Subcutaneous adipose tissue (tissue), 4 donors: ENCODE measurements around the gene MED29. TPM values are rescaled to one million over a fixed set of nuclear protein-coding genes. Genes with fewer than 3 reads are reported as not detected.

ENCODE experiments used
- total RNA-seq, 4 donors: library from RNA; depleted of rRNA; stranded (reverse); fragments of >200 nt; gene quantifications; one replicate each; pipeline ENCODE4 v1.1.0, GENCODE V29; 2016
- TF ChIP-seq, protein P1 (sequence below): fragments of 450-650 bp; IDR thresholded peaks from one replicate; pipeline ENCODE4 v1.5.1; 2016; ENCODE audit warnings: low read depth, mild to moderate bottlenecking, control low read depth, antibody characterized with exemption, moderate library complexity

Gene MED29
- total RNA-seq, 4 donors from 2014 or later: 23.1 to 28.9 (median 26.4) TPM

DNA sequence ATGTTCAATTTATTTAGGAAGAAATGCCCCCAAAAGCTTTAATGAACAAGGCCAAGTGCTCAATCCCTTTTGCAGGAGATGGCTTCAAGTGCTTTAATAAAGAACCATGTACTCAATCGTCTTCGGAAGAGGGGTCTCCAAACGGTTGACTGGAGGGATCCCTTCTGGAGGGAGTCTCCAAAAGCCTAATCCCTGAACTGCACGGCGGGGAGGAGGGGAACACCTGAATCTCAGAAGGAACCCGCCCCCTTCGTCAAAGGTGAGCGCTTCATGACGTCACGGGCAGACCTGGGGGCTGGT lies 777 bp upstream of the MED29 start:
- TF ChIP-seq, protein P1, sequence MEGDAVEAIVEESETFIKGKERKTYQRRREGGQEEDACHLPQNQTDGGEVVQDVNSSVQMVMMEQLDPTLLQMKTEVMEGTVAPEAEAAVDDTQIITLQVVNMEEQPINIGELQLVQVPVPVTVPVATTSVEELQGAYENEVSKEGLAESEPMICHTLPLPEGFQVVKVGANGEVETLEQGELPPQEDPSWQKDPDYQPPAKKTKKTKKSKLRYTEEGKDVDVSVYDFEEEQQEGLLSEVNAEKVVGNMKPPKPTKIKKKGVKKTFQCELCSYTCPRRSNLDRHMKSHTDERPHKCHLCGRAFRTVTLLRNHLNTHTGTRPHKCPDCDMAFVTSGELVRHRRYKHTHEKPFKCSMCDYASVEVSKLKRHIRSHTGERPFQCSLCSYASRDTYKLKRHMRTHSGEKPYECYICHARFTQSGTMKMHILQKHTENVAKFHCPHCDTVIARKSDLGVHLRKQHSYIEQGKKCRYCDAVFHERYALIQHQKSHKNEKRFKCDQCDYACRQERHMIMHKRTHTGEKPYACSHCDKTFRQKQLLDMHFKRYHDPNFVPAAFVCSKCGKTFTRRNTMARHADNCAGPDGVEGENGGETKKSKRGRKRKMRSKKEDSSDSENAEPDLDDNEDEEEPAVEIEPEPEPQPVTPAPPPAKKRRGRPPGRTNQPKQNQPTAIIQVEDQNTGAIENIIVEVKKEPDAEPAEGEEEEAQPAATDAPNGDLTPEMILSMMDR: no peak

DNA sequence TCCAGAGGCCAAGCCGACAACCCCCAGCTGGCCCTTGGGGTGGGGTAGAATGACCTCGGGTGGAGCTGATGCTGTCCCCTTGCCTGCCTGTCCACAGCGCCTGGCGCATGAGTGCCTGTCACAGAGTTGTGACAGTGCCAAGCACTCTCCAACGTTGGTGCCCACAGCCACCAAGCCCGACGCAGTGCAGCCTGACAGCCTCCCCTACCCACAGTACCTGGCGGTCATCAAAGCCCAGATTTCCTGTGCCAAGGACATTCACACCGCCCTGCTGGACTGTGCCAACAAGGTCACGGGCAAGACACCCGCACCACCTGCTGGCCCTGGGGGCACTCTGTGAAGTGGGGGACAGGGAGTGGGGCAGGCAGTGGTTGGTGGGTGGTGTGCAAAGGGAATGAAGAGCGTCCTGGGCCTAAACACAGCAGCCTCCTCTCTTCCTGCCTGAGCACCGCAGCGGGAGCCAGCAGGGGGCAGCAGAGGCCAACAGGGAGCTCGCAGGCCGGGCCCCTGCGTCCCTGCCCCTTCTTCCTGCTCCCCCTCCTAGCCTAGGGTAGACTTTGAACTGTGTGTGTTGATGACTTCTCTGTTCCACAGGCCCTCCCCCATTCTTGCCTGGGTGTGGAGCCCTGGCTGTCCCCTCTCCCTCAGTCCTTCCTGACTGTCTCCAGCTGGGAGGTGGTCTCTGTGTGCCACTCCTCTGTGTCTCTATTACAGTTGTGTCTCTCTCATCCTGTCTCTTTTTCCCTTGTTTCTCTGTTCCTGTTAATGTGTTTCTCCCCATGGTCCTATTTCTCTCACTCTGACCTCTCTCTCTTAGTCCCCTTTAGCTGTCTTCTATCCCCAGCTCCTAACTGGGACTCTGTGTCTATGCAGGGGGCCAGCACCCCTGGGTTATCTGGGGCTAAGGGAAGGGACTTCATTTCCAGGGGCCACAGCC lies 6.5 kb downstream of the MED29 start:
- TF ChIP-seq, protein P1: no peak

GRCh38 chr19:39398297-39398864 lies 7.2 kb downstream of the MED29 start:
- TF ChIP-seq, protein P1: no peak

GRCh38 chr19:39399668-39400050 lies 8.5 kb downstream of the MED29 start:
- TF ChIP-seq, protein P1: no peak

DNA sequence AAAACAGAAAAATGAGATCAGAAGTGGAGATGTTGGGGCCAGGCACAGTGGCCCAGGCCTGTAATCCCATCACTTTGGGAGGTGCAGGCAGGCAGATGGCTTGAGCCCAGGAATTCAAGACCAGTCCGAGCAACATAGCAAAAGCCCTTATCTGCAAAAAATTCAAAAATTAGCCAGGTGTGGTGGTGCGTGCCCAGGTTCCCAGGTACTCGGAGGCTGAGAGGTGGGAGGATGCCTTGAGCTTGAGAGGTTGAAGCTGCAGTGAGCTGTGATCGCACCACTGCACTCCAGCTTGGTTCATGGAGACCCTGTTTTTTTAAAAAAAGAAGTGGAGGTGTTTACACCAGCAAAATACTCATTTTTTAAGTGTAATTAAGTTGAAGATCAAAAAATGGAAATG lies 8.9 kb downstream of the MED29 start:
- TF ChIP-seq, protein P1: no peak

- TF ChIP-seq, protein P1: no peak
Measured at GRCh38 chr19:39401070-39401548, 9.9 kb downstream of the MED29 start.

- TF ChIP-seq, protein P1: no peak
Measured at GRCh38 chr19:39401549-39402345, 10.6 kb downstream of the MED29 start.
